C4-2B (cell line): ENCODE measurements around the gene PRPF4.

Source experiments
- H3K27ac ChIP-seq: fragments of 450-650 bp; 2 replicates; pipeline ENCODE4 v1.5.1; 2017
- CTCF ChIP-seq: fragments of 450-650 bp; conservative IDR thresholded peaks from 2 replicates; pipeline ENCODE4 v1.5.1; 2017; ENCODE audit warnings: mild to moderate bottlenecking
- ZFX ChIP-seq: fragments of 450-650 bp; IDR thresholded peaks from 2 replicates; pipeline ENCODE4 v1.6.1; 2017

PRPF4 gene

GRCh38 chr9:113313261-113313660, 37.8 kb downstream of the PRPF4 start:
- no peak overlapping the region for H3K27ac ChIP-seq
- TF ChIP-seq CTCF (no peak), ZFX (no peak)

- TF ChIP-seq ZFX (no peak), CTCF (no peak)
- no peak overlapping the region for H3K27ac ChIP-seq
Observed at GRCh38 chr9:113315231-113315630, 39.8 kb downstream of the PRPF4 start.

GRCh38 chr9:113316030-113316429, 40.6 kb downstream of the PRPF4 start:
- no peak overlapping the region for H3K27ac ChIP-seq
- TF ChIP-seq CTCF (no peak), ZFX (no peak)

GRCh38 chr9:113317777-113318176, 42.3 kb downstream of the PRPF4 start:
- no peak for TF ChIP-seq ZFX
- no peak; the same call in 1 of the 2 replicates for TF ChIP-seq CTCF

GRCh38 chr9:113319054-113319453, 43.6 kb downstream of the PRPF4 start:
- no peak overlapping the region for H3K27ac ChIP-seq
- no peak for TF ChIP-seq ZFX
- no peak for TF ChIP-seq CTCF

More at GRCh38 chr9:113317777-113318176, 42.3 kb downstream of the PRPF4 start:
- H3K27ac ChIP-seq: no peak overlapping the region

- H3K27ac ChIP-seq: no peak overlapping the region
- TF ChIP-seq CTCF (no peak), ZFX (no peak)
Observed at GRCh38 chr9:113320051-113320450, 44.6 kb downstream of the PRPF4 start.

GRCh38 chr9:113322671-113323070, 47.2 kb downstream of the PRPF4 start:
- no peak overlapping the region for H3K27ac ChIP-seq
- TF ChIP-seq ZFX (no peak), CTCF (no peak)
